SK-N-MC (cell line): ENCODE measurements around the gene CLDND1.

ENCODE experiments used
- EZH2 ChIP-seq: fragments of 200-600 bp; sonication (generic); IDR thresholded peaks from one replicate; pipeline ENCODE4 v1.6.1; 2017; ENCODE audit warnings: antibody characterized with exemption
- FOXP2 ChIP-seq: optimal IDR thresholded peaks from 2 replicates; pipeline ENCODE3; 2011; ENCODE audit warnings: mild to moderate bottlenecking, moderate library complexity; ENCODE audit not compliant: insufficient read depth; ENCODE audit errors: extremely low read length, control extremely low read depth
- POLR2AphosphoS5 ChIP-seq: IDR thresholded peaks from 2 replicates; pipeline ENCODE4 v1.6.1; 2012; ENCODE audit warnings: mild to moderate bottlenecking, low read depth, low read length, borderline replicate concordance

- TF ChIP-seq EZH2 (no peak), POLR2AphosphoS5 (no peak), FOXP2 (no peak)
These were observed 32.3 kb upstream of the CLDND1 start for GRCh38 chr3:98555025-98555379.
